HepG2 (cell line): ENCODE data around the gene LYST. TPM values are rescaled to one million over a fixed set of nuclear protein-coding genes. Genes with fewer than 3 reads are reported as not detected.

Experiments used
- DPF2 ChIP-seq: sonication (generic); formaldehyde crosslinking; IDR thresholded peaks from 2 replicates; pipeline ENCODE4 v1.4.0; 2020; ENCODE audit warnings: mild to moderate bottlenecking, low read depth, missing genetic modification reagents, borderline replicate concordance
- FIP1L1 ChIP-seq: fragments of 200-400 bp; formaldehyde crosslinking; IDR thresholded peaks from 2 replicates; pipeline ENCODE4 v1.6.1; 2018; ENCODE audit warnings: low read depth, mild to moderate bottlenecking, low read length, moderate library complexity, borderline replicate concordance; ENCODE audit not compliant: insufficient read depth
- FOXP1 ChIP-seq, 2 experiments: fragments of 450-650 bp in 1 of 2; IDR thresholded peaks; 2 replicates each; pipeline ENCODE4 v1.6.1; 2017 to 2018; ENCODE audit warnings: antibody characterized with exemption in 1 of 2
- HINFP ChIP-seq: sonication (generic); formaldehyde crosslinking; IDR thresholded peaks from 2 replicates; pipeline ENCODE4 v1.4.0; 2020; ENCODE audit warnings: low read depth, mild to moderate bottlenecking, missing genetic modification reagents
- KAT7 ChIP-seq: IDR thresholded peaks from 2 replicates; pipeline ENCODE4 v1.6.1; 2018; ENCODE audit warnings: borderline replicate concordance, missing compliant biosample characterization
- MTERF4 ChIP-seq: sonication (generic); formaldehyde crosslinking; IDR thresholded peaks from 2 replicates; pipeline ENCODE4 v1.8.0; 2023; ENCODE audit warnings: mild to moderate bottlenecking, missing genetic modification reagents
- NFRKB ChIP-seq: fragments of 450-650 bp; IDR thresholded peaks from 2 replicates; pipeline ENCODE4 v1.6.1; 2017
- POLR2AphosphoS2 ChIP-seq: IDR thresholded peaks from 2 replicates; pipeline ENCODE4 v1.6.1; 2011; ENCODE audit warnings: low read depth, low read length, improper control_type of control experiment
- RARG ChIP-seq: sonication (generic); formaldehyde crosslinking; IDR thresholded peaks from 2 replicates; pipeline ENCODE4 v1.4.0; 2020; ENCODE audit warnings: low read depth, mild to moderate bottlenecking, missing genetic modification reagents
- REST ChIP-seq, 2 experiments: IDR thresholded peaks; 2 replicates each; pipeline ENCODE4 v1.6.1; 2011 to 2012; ENCODE audit warnings: low read length in 2 of 2, borderline replicate concordance in 1 of 2, low read depth in 1 of 2, mild to moderate bottlenecking in 1 of 2, moderate library complexity in 1 of 2
- SRY ChIP-seq: sonication (generic); formaldehyde crosslinking; IDR thresholded peaks from 2 replicates; pipeline ENCODE4 v1.8.0; 2022; ENCODE audit warnings: mild to moderate bottlenecking, missing genetic modification reagents
- TEAD3 ChIP-seq: optimal IDR thresholded peaks from 2 replicates; pipeline ENCODE3; 2016; ENCODE audit warnings: borderline replicate concordance
- YEATS2 ChIP-seq: sonication (generic); formaldehyde crosslinking; IDR thresholded peaks from 2 replicates; pipeline ENCODE4 v1.4.0; 2020; ENCODE audit warnings: missing genetic modification reagents, borderline replicate concordance
- ZNF18 ChIP-seq: sonication (generic); formaldehyde crosslinking; IDR thresholded peaks from 2 replicates; pipeline ENCODE4 v1.8.0; 2022; ENCODE audit warnings: mild to moderate bottlenecking, missing genetic modification reagents; ENCODE audit not compliant: insufficient replicate concordance
- ZNF232 ChIP-seq: sonication (generic); formaldehyde crosslinking; IDR thresholded peaks from 2 replicates; pipeline ENCODE4 v1.4.0; 2020; ENCODE audit warnings: missing genetic modification reagents, borderline replicate concordance
- ZNF512B ChIP-seq: sonication (generic); formaldehyde crosslinking; IDR thresholded peaks from 2 replicates; pipeline ENCODE4 v1.5.1; 2020; ENCODE audit warnings: missing genetic modification reagents, mild to moderate bottlenecking, borderline replicate concordance
- ZSCAN25 ChIP-seq: sonication (generic); formaldehyde crosslinking; IDR thresholded peaks from 2 replicates; pipeline ENCODE4 v1.8.0; 2022; ENCODE audit warnings: mild to moderate bottlenecking, missing genetic modification reagents
- ZSCAN31 ChIP-seq: sonication (generic); formaldehyde crosslinking; IDR thresholded peaks from 2 replicates; pipeline ENCODE4 v1.5.0; 2020; ENCODE audit warnings: low read depth, mild to moderate bottlenecking, missing genetic modification reagents
- polyA plus RNA-seq, 8 experiments: library from polyadenylated mRNA; depleted of rRNA in 3 of 8; stranded (reverse) in 7 of 8; unstranded in 1 of 8; fragments of >200 nt; fragmentation: Illumina TruSeq in 4 of 8; extraction: Trizol in 4 of 8; gene quantifications; 2 replicates each; pipeline versions ENCODE4 v1.2.1 to v1.2.3, GENCODE V29; 2011 to 2016; ENCODE audit warnings: low read depth in 4 of 8, missing spikeins in 1 of 8, mixed read lengths in 1 of 8; ENCODE audit not compliant: insufficient read depth in 1 of 8
- total RNA-seq, 5 experiments: library from RNA; depleted of rRNA; stranded (reverse); fragments of >200 nt; fragmentation: Illumina TruSeq; extraction: Trizol; gene quantifications; 2 replicates each; pipeline ENCODE4 v1.2.3, GENCODE V29; 2016; ENCODE audit warnings: low read depth in 1 of 5

LYST gene
- total and polyA plus RNA-seq, 2 of the 13 experiments (the other 11 are each of a cell fraction or from before 2014, with no cell fraction given), result 0.91 to 2.5 TPM

- TF ChIP-seq REST (IDR thresholded peaks at IDR 0.05; ENCODE audit: borderline replicate concordance in 1 of 2, low read depth in 1 of 2, low read length in 2 of 2) (no peak), FIP1L1 (no peak), TEAD3 (CRISPR knock-in tag) (no peak), DPF2 (CRISPR knock-in tag) (no peak), NFRKB (no peak), ZNF512B (CRISPR knock-in tag) (no peak), POLR2AphosphoS2 (no peak), SRY (no peak), YEATS2 (no peak), FOXP1 (IDR thresholded peaks at IDR 0.05) (no peak), FOXP1 (CRISPR knock-in tag; IDR thresholded peaks at IDR 0.05) (no peak), ZNF18 (CRISPR knock-in tag) (no peak), ZSCAN25 (CRISPR knock-in tag) (no peak), HINFP (CRISPR knock-in tag) (no peak), RARG (CRISPR knock-in tag) (no peak), ZSCAN31 (0 out of 2 replicates have a peak, but pooled peaks have one; percentile 60), KAT7 (peak; percentile 43; the same call in 1 of the 2 replicates), MTERF4 (CRISPR knock-in tag) (0 out of 2 replicates have a peak, but pooled peaks have one; percentile 17), ZNF232 (CRISPR knock-in tag) (peak; percentile 25; the same call in 1 of the 2 replicates)
These were observed at the start of gene LYST (continued) for GRCh38 chr1:235866205-235866912.
